ENCODE results near the gene SCTR.

DNA sequence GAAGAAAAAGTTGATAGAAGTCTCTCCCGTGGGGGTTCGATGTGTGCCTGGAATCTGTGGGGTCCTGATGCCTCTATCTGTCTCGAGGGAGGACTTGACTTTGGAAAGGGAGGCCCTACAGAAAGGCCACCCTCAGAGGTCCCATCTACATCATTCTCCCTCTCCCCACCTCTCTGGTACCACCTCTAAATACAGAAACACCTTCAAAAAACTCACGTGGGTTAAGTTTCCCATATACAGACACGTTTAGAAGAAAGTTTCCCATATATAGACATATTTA is 97.9 kb downstream of the SCTR start:
- TF ChIP-seq, protein P1, sequence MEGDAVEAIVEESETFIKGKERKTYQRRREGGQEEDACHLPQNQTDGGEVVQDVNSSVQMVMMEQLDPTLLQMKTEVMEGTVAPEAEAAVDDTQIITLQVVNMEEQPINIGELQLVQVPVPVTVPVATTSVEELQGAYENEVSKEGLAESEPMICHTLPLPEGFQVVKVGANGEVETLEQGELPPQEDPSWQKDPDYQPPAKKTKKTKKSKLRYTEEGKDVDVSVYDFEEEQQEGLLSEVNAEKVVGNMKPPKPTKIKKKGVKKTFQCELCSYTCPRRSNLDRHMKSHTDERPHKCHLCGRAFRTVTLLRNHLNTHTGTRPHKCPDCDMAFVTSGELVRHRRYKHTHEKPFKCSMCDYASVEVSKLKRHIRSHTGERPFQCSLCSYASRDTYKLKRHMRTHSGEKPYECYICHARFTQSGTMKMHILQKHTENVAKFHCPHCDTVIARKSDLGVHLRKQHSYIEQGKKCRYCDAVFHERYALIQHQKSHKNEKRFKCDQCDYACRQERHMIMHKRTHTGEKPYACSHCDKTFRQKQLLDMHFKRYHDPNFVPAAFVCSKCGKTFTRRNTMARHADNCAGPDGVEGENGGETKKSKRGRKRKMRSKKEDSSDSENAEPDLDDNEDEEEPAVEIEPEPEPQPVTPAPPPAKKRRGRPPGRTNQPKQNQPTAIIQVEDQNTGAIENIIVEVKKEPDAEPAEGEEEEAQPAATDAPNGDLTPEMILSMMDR (IDR thresholded peaks at IDR 0.05) = no peak
- TF ChIP-seq POLR2A (IDR thresholded peaks at IDR 0.05) (no peak), POLR2AphosphoS5 (IDR thresholded peaks at IDR 0.05) (no peak)
